ENCODE results near the gene SLC35A5. TPM values are rescaled to one million over a fixed set of nuclear protein-coding genes. Genes with fewer than 3 reads are reported as not detected.

The SLC35A5 gene
- total RNA-seq, 1 experiment from 2014 or later, result 21.4 TPM

DNA sequence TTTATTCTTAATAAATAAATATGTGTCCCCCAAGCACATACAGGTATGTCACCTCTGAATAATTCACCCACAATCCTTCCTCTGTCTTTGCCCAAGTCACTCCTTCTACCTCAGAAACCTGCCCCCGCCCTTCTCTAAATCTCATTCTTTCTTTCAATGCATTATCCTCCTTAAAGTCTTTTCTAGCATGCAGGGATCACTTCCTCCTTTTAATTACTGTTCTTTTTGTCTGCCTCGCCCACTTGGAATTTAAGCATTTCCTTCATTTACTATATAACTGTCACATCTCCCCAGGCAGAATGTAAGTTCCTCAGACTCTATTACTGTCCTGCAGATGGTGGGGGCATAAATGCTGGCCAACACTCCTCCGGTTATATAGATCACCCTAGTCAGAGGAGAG lies 71.3 kb downstream of the SLC35A5 start (continued):
- no peak for TF ChIP-seq FOSL1 (IDR thresholded peaks at IDR 0.05; ENCODE audit: low read depth)
- no peak for TF ChIP-seq ZFX (IDR thresholded peaks at IDR 0.05)
- TF ChIP-seq EZH2phosphoT487 (IDR thresholded peaks at IDR 0.05; ENCODE audit: borderline replicate concordance), result no peak

DNA sequence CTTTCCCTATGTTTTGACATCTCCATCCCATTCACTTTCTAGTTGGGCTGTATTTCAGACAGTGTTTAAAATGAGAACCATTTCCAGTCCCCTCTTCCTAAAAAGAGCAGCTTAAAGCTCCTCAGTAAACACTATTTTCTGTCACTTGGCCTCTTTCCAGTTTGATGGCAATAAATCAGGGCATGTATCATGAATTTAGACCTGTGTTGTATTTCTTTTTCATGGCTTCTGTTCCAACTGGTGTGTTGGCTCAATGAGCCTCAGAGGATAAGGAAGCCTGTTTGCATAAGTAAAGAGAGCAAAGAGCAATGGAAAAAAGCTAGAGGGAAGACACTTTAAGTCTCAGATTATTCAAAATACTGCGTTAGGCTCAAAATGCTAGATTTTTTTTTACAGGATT lies 71.9 kb downstream of the SLC35A5 start:
- H4K20me1 ChIP-seq (ENCODE audit: insufficient read depth), result no peaks in the 10 kb centered on the region
- ATAC-seq, result no peak
- H3K27ac ChIP-seq (ENCODE audit: low read depth, low read length), result no peak overlapping the region
- peaks cover 0 to 6% of the 10 kb centered on the region in 2 experiments; a peak in 2 of 4 replicates for H3K4me1 ChIP-seq (ENCODE audit: control insufficient read depth in 1 of 2, insufficient read depth in 2 of 2, low read length in 2 of 2)
- no peaks in the 10 kb centered on the region for H3K9me2 ChIP-seq (ENCODE audit: insufficient read depth)
- no peak overlapping the region for H2AFZ ChIP-seq (ENCODE audit: low read depth, low read length, poor library complexity, severe bottlenecking)
- no peaks in the 10 kb centered on the region for H3K79me2 ChIP-seq (ENCODE audit: insufficient read depth, low read length)
- POLR2A ChIA-PET, result no interaction called here
- no TSS peak for BruUV-seq (replicated peaks)
- no peak overlapping the region for H3K4me2 ChIP-seq (ENCODE audit: low read length)
- TF ChIP-seq POLR2AphosphoS5 (IDR thresholded peaks at IDR 0.05; ENCODE audit: low read depth, low read length), result no peak
- TF ChIP-seq CEBPB (IDR thresholded peaks at IDR 0.05; ENCODE audit: low read depth), result no peak
- no peak for TF ChIP-seq EGR1 (IDR thresholded peaks at IDR 0.05; ENCODE audit: low read depth)
- no peaks in the 10 kb centered on the region for H3K27me3 ChIP-seq (ENCODE audit: insufficient read depth, low read length)
- no peak overlapping the region for H3K4me3 ChIP-seq (replicated peaks in 1 of 2; ENCODE audit: low read depth in 1 of 2, low read length in 2 of 2)
- CTCF ChIA-PET, result interaction anchor here (1.3 kb wide), 1 partner anchor 101 kb away, joined by 3 read pairs; no protein-coding TSS in a partner anchor
- RAD21 ChIA-PET (ENCODE audit: low non-redundant PET in 1 of 2, low total read pairs in 2 of 2, uncharacterized antibody in 2 of 2, unreplicated experiment in 2 of 2), result no interaction called here
- no peaks in the 10 kb centered on the region for H3K9me3 ChIP-seq (ENCODE audit: control insufficient read depth in 1 of 2, insufficient read depth in 1 of 2, low read depth in 1 of 2, low read length in 2 of 2)
- no peak overlapping the region for H3K9ac ChIP-seq (ENCODE audit: low read length)
- no peak for DNase-seq (ENCODE audit: low read depth, low spot score)
- intact Hi-C loops (cut with micrococcal nuclease), result no loop called here
- no peaks in the 10 kb centered on the region for H3K36me3 ChIP-seq (ENCODE audit: control insufficient read depth in 1 of 2, insufficient read depth in 2 of 2, low read length in 2 of 2)

DNA sequence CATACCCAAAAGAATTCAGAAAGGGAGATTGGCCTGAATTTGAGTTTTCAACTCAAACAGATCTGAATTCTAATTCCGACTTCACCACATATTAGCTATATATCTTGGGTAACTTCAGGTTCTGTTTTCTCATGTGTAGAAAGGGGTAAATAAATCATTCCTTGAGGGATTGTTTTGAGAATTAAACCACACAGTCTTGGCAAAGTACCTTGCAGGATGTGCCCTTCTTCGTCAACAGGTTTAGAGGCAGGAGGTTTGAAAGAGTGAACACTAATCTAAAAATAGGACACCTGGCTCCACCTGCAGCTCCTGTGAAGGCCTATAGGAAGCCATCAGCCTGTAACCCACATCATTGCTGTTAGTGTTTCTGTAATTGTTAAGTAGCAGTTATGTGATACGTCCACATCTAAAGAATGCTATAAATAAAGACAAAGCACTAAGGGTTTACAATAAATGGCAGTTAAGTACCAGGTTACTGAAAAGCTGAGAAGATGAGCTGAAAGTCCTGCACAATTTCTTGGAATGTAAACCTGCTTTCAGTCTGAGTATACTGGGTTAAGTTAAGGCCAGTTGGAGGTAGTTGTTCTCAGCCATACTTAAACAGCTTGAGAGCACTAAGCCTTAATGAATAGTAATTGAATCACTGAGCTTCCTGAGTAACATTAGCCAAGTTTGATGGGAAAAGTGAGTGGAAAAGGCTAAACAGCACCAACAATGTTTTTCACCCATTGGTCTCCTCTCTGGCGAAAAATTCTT lies 73.1 kb downstream of the SLC35A5 start:
- RAD21 ChIA-PET (ENCODE audit: low non-redundant PET in 1 of 2, low total read pairs in 2 of 2, uncharacterized antibody in 2 of 2, unreplicated experiment in 2 of 2), result no interaction called here
- H3K79me2 ChIP-seq (ENCODE audit: insufficient read depth, low read length), result no peaks in the 10 kb centered on the region
- peaks cover 0 to under 1% of the 10 kb centered on the region in 2 experiments; a peak in 1 of 4 replicates for H3K4me1 ChIP-seq (ENCODE audit: control insufficient read depth in 1 of 2, insufficient read depth in 2 of 2, low read length in 2 of 2)

More for the DNA sequence above, 73.1 kb downstream of the SLC35A5 start:
- POLR2A ChIA-PET, result no interaction called here
- ATAC-seq (no peak), DNase-seq (ENCODE audit: low read depth, low spot score) (no peak)
- H3K9ac ChIP-seq (ENCODE audit: low read length), result no peak overlapping the region
- no peak overlapping the region for H3K4me2 ChIP-seq (ENCODE audit: low read length)
- H3K27me3 ChIP-seq (ENCODE audit: insufficient read depth, low read length), result no peaks in the 10 kb centered on the region
- no peaks in the 10 kb centered on the region for H3K36me3 ChIP-seq (ENCODE audit: control insufficient read depth in 1 of 2, insufficient read depth in 2 of 2, low read length in 2 of 2)
- no peaks in the 10 kb centered on the region for H3K9me2 ChIP-seq (ENCODE audit: insufficient read depth)
- H3K4me3 ChIP-seq (replicated peaks in 1 of 2; ENCODE audit: low read depth in 1 of 2, low read length in 2 of 2), result no peak overlapping the region
- TF ChIP-seq JUND (IDR thresholded peaks at IDR 0.05), result no peak
- no peak for TF ChIP-seq ELF1 (IDR thresholded peaks at IDR 0.05; ENCODE audit: borderline replicate concordance, low read depth)
- no peak for TF ChIP-seq SRF (IDR thresholded peaks at IDR 0.05; ENCODE audit: low read depth)
- TF ChIP-seq EZH2phosphoT487 (IDR thresholded peaks at IDR 0.05; ENCODE audit: borderline replicate concordance), result no peak
- no peak for TF ChIP-seq RAD21 (IDR thresholded peaks at IDR 0.05; ENCODE audit: low read depth)
- TF ChIP-seq CEBPB (IDR thresholded peaks at IDR 0.05; ENCODE audit: low read depth), result no peak
- no peak for TF ChIP-seq SIN3A (IDR thresholded peaks at IDR 0.05; ENCODE audit: low read depth)
- TF ChIP-seq, protein P1, sequence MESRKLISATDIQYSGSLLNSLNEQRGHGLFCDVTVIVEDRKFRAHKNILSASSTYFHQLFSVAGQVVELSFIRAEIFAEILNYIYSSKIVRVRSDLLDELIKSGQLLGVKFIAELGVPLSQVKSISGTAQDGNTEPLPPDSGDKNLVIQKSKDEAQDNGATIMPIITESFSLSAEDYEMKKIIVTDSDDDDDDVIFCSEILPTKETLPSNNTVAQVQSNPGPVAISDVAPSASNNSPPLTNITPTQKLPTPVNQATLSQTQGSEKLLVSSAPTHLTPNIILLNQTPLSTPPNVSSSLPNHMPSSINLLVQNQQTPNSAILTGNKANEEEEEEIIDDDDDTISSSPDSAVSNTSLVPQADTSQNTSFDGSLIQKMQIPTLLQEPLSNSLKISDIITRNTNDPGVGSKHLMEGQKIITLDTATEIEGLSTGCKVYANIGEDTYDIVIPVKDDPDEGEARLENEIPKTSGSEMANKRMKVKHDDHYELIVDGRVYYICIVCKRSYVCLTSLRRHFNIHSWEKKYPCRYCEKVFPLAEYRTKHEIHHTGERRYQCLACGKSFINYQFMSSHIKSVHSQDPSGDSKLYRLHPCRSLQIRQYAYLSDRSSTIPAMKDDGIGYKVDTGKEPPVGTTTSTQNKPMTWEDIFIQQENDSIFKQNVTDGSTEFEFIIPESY (IDR thresholded peaks at IDR 0.05; ENCODE audit: extremely low read depth, insufficient replicate concordance, low read length), result no peak
- no peaks in the 10 kb centered on the region for H3K9me3 ChIP-seq (ENCODE audit: control insufficient read depth in 1 of 2, insufficient read depth in 1 of 2, low read depth in 1 of 2, low read length in 2 of 2)
- CTCF ChIA-PET, result interaction anchor here (1.2 to 1.3 kb wide), 2 partner anchors 53 to 100 kb away, joined by 3 read pairs; no protein-coding TSS in a partner anchor
- H4K20me1 ChIP-seq (ENCODE audit: insufficient read depth), result no peaks in the 10 kb centered on the region
- no peak overlapping the region for H3K27ac ChIP-seq (ENCODE audit: low read depth, low read length)
- intact Hi-C loops (cut with micrococcal nuclease), result no loop called here
- BruUV-seq (replicated peaks), result no TSS peak
- no peak overlapping the region for H2AFZ ChIP-seq (ENCODE audit: low read depth, low read length, poor library complexity, severe bottlenecking)
